Measurements from ENCODE around the gene ANKRD2.

The ANKRD2 gene

GRCh38 chr10:97542169-97543024, 30.2 kb upstream of the ANKRD2 start:
- TF ChIP-seq CTCF (IDR thresholded peaks at IDR 0.05) = no peak
- H3K27ac ChIP-seq = peak overlapping the region; percentile 58
- no peak overlapping the region for H3K4me3 ChIP-seq (ENCODE audit: low read depth in 1 of 2, low read length in 1 of 2)
- no peaks in the 10 kb centered on the region for H3K27me3 ChIP-seq
- H3K4me1 ChIP-seq (ENCODE audit: control insufficient read depth in 1 of 2, insufficient read depth in 1 of 2, low read depth in 1 of 2, low read length in 1 of 2) = peaks cover 11 to 14% of the 10 kb centered on the region in 2 experiments
- H3K36me3 ChIP-seq = no peaks in the 10 kb centered on the region
- H3K9me3 ChIP-seq = no peaks in the 10 kb centered on the region

- Histone ChIP-seq H3K27me3 (no peaks in the 10 kb centered on the region), H3K4me3 (ENCODE audit: low read depth in 1 of 2, low read length in 1 of 2) (no peak overlapping the region), H3K9me3 (no peaks in the 10 kb centered on the region), H3K27ac (peak overlapping the region; percentile 58), H3K36me3 (peaks cover 2% of the 10 kb centered on the region), H3K4me1 (ENCODE audit: control insufficient read depth in 1 of 2, insufficient read depth in 1 of 2, low read depth in 1 of 2, low read length in 1 of 2) (peaks cover 11 to 14% of the 10 kb centered on the region in 2 experiments)
- no peak for TF ChIP-seq CTCF (IDR thresholded peaks at IDR 0.05)
Measured at GRCh38 chr10:97543025-97543546, 29.5 kb upstream of the ANKRD2 start.

- H3K4me1 ChIP-seq (ENCODE audit: control insufficient read depth in 1 of 2, insufficient read depth in 1 of 2, low read depth in 1 of 2, low read length in 1 of 2) = peaks cover 11 to 14% of the 10 kb centered on the region in 2 experiments
- no peak overlapping the region for H3K27ac ChIP-seq
- TF ChIP-seq CTCF (IDR thresholded peaks at IDR 0.05) = no peak
- H3K9me3 ChIP-seq = no peaks in the 10 kb centered on the region
- H3K36me3 ChIP-seq = peaks cover 12% of the 10 kb centered on the region
- no peak overlapping the region for H3K4me3 ChIP-seq (ENCODE audit: low read depth in 1 of 2, low read length in 1 of 2)
- H3K27me3 ChIP-seq = no peaks in the 10 kb centered on the region
Measured at GRCh38 chr10:97546456-97547270, 25.9 kb upstream of the ANKRD2 start.

GRCh38 chr10:97547271-97547600, 25.3 kb upstream of the ANKRD2 start:
- Histone ChIP-seq H3K4me3 (ENCODE audit: low read depth in 1 of 2, low read length in 1 of 2) (no peak overlapping the region), H3K27ac (no peak overlapping the region), H3K9me3 (no peaks in the 10 kb centered on the region), H3K36me3 (peaks cover 12% of the 10 kb centered on the region), H3K27me3 (no peaks in the 10 kb centered on the region), H3K4me1 (ENCODE audit: control insufficient read depth in 1 of 2, insufficient read depth in 1 of 2, low read depth in 1 of 2, low read length in 1 of 2) (peaks cover 11 to 14% of the 10 kb centered on the region in 2 experiments)
- TF ChIP-seq CTCF (IDR thresholded peaks at IDR 0.05) = no peak

- no peak for TF ChIP-seq CTCF (IDR thresholded peaks at IDR 0.05)
- no peak overlapping the region for H3K27ac ChIP-seq
- H3K4me3 ChIP-seq (ENCODE audit: low read depth in 1 of 2, low read length in 1 of 2) = no peak overlapping the region
- peaks cover 6 to 10% of the 10 kb centered on the region in 2 experiments for H3K4me1 ChIP-seq (ENCODE audit: control insufficient read depth in 1 of 2, insufficient read depth in 1 of 2, low read depth in 1 of 2, low read length in 1 of 2)
- peaks cover 12% of the 10 kb centered on the region for H3K36me3 ChIP-seq
- no peaks in the 10 kb centered on the region for H3K9me3 ChIP-seq
- H3K27me3 ChIP-seq = no peaks in the 10 kb centered on the region
Measured at GRCh38 chr10:97547962-97548361, 24.6 kb upstream of the ANKRD2 start.

All from neutrophil (primary cell).